OCI-M2 (cell line): ENCODE data around the gene SLC22A23.

Experiments
- DNase-seq: peaks from one replicate; lab custom pipeline; 2025; ENCODE audit not compliant: unreplicated experiment; lab: John Stamatoyannopoulos, UW

SLC22A23 gene

GRCh38 chr6:3273707-3274521 lies 182.9 kb downstream of the SLC22A23 start:
- no peak for DNase-seq

- no peak for DNase-seq
Measured at GRCh38 chr6:3272911-3273547, 183.8 kb downstream of the SLC22A23 start.

- DNase-seq: no peak
Measured at GRCh38 chr6:3271756-3272155, 185.1 kb downstream of the SLC22A23 start.

- no peak for DNase-seq
Measured at GRCh38 chr6:3270258-3270657, 186.6 kb downstream of the SLC22A23 start.

GRCh38 chr6:3269281-3269975 lies 187.4 kb downstream of the SLC22A23 start:
- no peak for DNase-seq

GRCh38 chr6:3268680-3269079 lies 188.2 kb downstream of the SLC22A23 start:
- no peak for DNase-seq

GRCh38 chr6:3267162-3267561 lies 189.7 kb downstream of the SLC22A23 start:
- no peak for DNase-seq

- DNase-seq: no peak
Measured at GRCh38 chr6:3266170-3266569, 190.7 kb downstream of the SLC22A23 start.

- no peak for DNase-seq
Measured at GRCh38 chr6:3265671-3266070, 191.2 kb downstream of the SLC22A23 start.

- DNase-seq: no peak
Measured at GRCh38 chr6:3264356-3264755, 192.5 kb downstream of the SLC22A23 start.

GRCh38 chr6:3263096-3263495 lies 193.8 kb downstream of the SLC22A23 start:
- no peak for DNase-seq

- no peak for DNase-seq
Measured at GRCh38 chr6:3261921-3262320, 194.9 kb downstream of the SLC22A23 start.

- no peak for DNase-seq
Measured at GRCh38 chr6:3261518-3261820, 195.4 kb downstream of the SLC22A23 start.

- no peak for DNase-seq
Measured at GRCh38 chr6:3260772-3261517, 195.9 kb downstream of the SLC22A23 start.

GRCh38 chr6:3260296-3260695 lies 196.6 kb downstream of the SLC22A23 start:
- DNase-seq: no peak

GRCh38 chr6:3259491-3259958 lies 197.3 kb downstream of the SLC22A23 start:
- DNase-seq: no peak

GRCh38 chr6:3258720-3259490 lies 197.9 kb downstream of the SLC22A23 start, which contains the start of gene PSMG4:
TSS of gene PSMG4 (plus strand) at chr6:3258947. CDS start at chr6:3259023, 76 bp downstream.
- DNase-seq: peak; percentile 36

- DNase-seq: no peak
Measured at GRCh38 chr6:3258201-3258600, 198.6 kb downstream of the SLC22A23 start.

GRCh38 chr6:3253597-3253961 lies 203.3 kb downstream of the SLC22A23 start:
- no peak for DNase-seq

GRCh38 chr6:3252861-3253596 lies 203.8 kb downstream of the SLC22A23 start:
- DNase-seq: no peak
